GM12801 (cell line): ENCODE measurements around the gene RESF1.

ENCODE experiments used
- TF ChIP-seq, protein P1 (sequence below): IDR thresholded peaks from one replicate; pipeline ENCODE4 v1.5.1; 2011; ENCODE audit warnings: control low read depth; ENCODE audit not compliant: insufficient read length; ENCODE audit errors: extremely low read depth

RESF1 gene

DNA sequence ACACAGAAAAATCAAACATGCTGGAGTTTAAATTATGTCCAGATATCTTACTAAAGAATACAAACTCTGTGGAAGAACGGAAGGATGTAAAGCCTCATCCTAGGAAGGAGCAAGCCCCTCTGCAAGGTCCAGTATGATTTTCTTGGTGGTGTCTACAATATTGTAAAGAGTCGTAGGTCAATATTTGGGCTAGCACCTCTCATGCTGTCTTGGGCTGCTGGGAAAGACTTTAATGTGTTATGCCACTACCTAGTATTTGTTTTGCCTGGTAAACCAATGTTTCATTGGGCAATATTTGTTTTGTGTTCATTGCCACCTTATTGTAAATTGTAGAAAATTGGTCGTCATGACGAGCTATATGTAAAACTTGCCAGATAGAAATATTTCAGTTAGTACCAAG lies 26.6 kb downstream of the RESF1 start:
- TF ChIP-seq, protein P1, sequence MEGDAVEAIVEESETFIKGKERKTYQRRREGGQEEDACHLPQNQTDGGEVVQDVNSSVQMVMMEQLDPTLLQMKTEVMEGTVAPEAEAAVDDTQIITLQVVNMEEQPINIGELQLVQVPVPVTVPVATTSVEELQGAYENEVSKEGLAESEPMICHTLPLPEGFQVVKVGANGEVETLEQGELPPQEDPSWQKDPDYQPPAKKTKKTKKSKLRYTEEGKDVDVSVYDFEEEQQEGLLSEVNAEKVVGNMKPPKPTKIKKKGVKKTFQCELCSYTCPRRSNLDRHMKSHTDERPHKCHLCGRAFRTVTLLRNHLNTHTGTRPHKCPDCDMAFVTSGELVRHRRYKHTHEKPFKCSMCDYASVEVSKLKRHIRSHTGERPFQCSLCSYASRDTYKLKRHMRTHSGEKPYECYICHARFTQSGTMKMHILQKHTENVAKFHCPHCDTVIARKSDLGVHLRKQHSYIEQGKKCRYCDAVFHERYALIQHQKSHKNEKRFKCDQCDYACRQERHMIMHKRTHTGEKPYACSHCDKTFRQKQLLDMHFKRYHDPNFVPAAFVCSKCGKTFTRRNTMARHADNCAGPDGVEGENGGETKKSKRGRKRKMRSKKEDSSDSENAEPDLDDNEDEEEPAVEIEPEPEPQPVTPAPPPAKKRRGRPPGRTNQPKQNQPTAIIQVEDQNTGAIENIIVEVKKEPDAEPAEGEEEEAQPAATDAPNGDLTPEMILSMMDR, result no peak

DNA sequence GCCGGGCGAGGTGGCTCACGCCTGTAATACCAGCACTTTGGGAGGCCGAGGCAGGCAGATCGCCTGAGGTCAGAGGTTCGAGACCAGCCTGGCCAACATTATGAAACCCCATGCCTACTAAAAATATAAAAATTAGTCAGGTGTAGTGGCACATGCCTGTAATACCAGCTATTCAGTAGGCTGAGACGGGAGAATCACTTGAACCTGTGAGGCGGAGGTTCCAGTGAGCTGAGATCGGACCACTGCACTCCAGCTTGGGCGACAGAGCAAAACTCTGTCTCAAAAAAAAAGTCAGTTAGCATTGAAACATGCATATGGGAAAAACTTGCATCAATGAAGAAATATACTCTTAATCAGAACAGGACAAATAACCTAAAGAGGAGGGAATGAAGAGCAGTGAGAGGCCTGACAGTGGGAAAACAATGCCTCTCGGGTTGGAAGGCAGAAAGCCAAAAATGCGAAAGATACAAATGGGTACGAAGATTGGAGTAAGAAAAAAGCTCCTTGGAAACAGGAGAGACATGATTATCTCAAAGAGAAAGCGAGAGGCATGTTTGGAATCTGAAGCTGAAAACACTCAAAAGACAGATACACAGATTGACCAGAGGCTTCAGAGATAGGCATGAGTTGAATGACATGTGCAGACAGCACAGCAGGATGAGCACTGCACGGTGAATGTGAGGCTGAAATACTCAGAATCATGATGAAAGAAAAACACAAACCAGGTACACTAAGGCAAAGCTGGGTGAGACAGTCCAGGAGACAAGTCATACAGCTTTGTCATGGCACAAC lies 30.6 kb downstream of the RESF1 start:
- TF ChIP-seq, protein P1, result no peak

DNA sequence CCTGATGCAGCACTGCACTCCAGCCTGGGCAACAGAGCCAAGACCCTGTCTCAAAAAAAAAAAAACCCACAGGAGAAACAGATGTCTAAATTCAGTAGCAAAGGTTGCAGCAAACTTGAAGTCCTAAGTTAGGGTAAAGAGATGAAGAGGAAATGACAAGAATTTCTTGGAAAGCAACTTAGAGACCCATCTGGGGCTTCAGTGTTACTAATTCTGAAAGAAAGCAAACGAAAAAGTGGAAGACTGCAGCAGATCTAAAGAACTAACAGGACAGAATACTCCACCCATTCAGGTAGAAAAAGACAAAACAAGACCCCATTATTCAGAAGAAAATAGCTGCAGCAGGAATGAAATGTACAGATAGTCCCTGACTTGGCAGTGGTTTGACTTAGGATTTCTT lies 31.9 kb downstream of the RESF1 start:
- TF ChIP-seq, protein P1, result no peak

DNA sequence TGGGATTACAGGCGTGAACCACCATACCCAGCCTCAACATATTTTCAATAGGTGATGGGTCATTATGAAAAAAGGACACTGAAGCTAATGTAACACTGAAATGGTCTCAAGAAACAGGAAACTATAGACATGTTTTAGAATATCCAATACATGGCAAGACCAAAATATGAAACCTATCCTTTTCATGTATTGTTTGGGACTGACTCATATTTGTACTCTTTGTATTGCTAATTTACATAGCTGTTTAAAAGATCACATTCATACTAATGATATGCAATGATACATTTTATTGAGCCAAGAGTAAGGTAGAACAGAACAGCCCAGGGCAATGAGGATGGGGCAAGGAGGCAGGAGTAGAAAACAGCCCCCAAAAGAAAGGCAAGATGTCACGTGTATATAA lies 32.6 kb downstream of the RESF1 start:
- TF ChIP-seq, protein P1, result no peak

DNA sequence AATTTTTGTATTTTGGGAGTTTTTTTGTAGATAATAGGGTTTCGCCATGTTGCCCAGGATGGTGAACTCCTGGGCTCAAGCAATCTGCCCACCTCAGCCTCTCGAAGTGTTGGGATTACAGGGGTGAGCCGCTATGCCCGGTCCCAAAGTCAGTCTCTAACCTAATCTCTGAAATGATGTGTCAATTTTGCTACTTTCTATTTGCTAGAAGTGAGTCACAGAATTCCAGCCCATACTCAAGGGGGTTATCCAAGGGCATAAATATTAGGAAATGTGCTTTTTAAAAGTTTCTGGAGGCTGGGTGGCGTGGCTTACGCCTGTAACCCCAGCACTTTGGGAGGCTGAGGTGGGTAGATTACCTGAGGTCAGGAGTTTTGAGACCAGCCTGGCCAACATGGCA lies 40.5 kb downstream of the RESF1 start:
- TF ChIP-seq, protein P1, result no peak

DNA sequence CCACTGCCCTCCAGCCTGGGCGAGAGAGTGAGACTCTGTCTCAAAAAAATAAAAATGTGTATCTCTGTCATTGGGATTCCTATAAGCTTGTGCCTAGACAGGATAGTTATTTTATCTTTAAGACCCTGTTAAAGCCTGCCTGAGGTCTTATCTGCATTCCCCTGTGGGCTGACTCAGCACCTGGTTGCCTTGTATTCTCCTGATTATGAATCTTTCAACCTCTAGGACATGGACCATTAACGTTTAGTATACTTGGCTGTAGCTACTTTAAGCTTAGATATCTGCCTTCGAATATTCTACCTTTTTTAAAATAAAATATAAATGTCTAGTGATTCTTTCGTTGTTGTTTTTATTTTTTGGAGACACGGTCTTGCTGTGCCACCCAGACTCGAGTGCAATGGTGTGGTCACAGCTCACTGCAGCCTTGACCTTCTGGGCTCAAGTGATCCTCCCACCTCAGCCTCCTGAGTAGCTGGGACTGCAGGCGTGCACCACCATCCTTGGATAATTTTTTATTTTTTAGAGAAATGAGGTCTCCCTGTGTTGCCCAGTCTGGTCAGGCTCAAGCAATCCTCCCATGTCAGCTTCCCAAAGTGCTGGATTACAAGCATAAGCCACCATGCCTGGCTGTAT lies 41.3 kb downstream of the RESF1 start:
- TF ChIP-seq, protein P1, result no peak

DNA sequence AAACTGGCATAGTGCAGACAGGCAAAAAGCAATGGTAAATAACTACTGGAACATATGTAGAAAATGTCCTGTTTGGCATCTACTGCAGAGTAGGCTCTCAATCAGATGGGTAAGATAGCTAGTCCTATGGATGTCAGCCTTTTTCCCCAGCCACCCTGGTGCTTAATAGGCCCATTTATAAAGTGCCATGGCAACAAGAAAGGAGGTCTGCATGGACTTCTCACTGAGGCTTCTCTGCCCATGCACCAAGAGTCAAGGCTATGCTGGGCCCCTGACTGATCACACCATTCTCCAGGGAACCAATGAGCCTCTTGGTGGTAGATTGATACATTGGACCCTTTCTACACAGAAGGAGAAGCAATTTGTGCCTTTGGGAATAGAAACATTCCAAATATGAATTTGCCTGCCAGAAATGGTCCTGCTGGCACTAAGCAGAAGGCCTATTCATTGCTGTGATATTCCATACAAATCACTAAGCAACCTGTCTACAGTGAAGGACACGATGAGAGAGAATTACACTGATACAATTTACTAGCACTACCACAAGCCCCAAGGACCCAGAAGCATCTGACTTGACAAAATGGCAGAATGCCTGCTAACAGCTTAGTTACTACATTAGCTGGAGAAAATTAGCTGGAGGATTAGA lies 43.8 kb downstream of the RESF1 start:
- TF ChIP-seq, protein P1, result no peak
